ENCODE results near the gene RPS10.
"Not testable (repeated sequence)": the region's sequence is repeated elsewhere in the genome, so short reads cannot be mapped to it uniquely, and the experiment has no call there.

Gene RPS10

GRCh38 chr6:34383161-34383631 is 42.7 kb downstream of the RPS10 start:
- Mint-ChIP-seq H3K9me3 (no peaks in the 10 kb centered on the region), H3K27ac (peak overlapping the region; percentile 0), H3K27me3 (no peaks in the 10 kb centered on the region), H3K4me3 (no peak overlapping the region), H3K36me3 (ENCODE audit: low read depth) (peaks cover 7% of the 10 kb centered on the region), H3K4me1 (ENCODE audit: low read depth) (peaks cover 51% of the 10 kb centered on the region)
- intact Hi-C loops (cut with micrococcal nuclease) = no loop called here

GRCh38 chr6:34381081-34381480 is 44.8 kb downstream of the RPS10 start:
- Mint-ChIP-seq H3K27me3 (no peaks in the 10 kb centered on the region), H3K27ac (no peak overlapping the region), H3K36me3 (ENCODE audit: low read depth) (peaks cover 13% of the 10 kb centered on the region), H3K4me3 (no peak overlapping the region), H3K9me3 (no peaks in the 10 kb centered on the region), H3K4me1 (ENCODE audit: low read depth) (peaks cover 52% of the 10 kb centered on the region)
- intact Hi-C loops (cut with micrococcal nuclease) = no loop called here

GRCh38 chr6:34378470-34378869 is 47.4 kb downstream of the RPS10 start:
- H3K4me3 Mint-ChIP-seq = no peak overlapping the region
- intact Hi-C loops (cut with micrococcal nuclease) = no loop called here

GRCh38 chr6:34377984-34378383 is 47.9 kb downstream of the RPS10 start:
- no peak overlapping the region for H3K4me3 Mint-ChIP-seq
- no peaks in the 10 kb centered on the region for H3K9me3 Mint-ChIP-seq
- H3K27ac Mint-ChIP-seq = no peak overlapping the region
- H3K36me3 Mint-ChIP-seq (ENCODE audit: low read depth) = peaks cover 6% of the 10 kb centered on the region
- intact Hi-C loops (cut with micrococcal nuclease) = no loop called here
- H3K4me1 Mint-ChIP-seq (ENCODE audit: low read depth) = peaks cover 24% of the 10 kb centered on the region
- H3K27me3 Mint-ChIP-seq = no peaks in the 10 kb centered on the region

More at GRCh38 chr6:34378470-34378869, 47.4 kb downstream of the RPS10 start:
- H3K4me1 Mint-ChIP-seq (ENCODE audit: low read depth) = peaks cover 28% of the 10 kb centered on the region
- H3K27me3 Mint-ChIP-seq = no peaks in the 10 kb centered on the region
- no peaks in the 10 kb centered on the region for H3K9me3 Mint-ChIP-seq
- H3K27ac Mint-ChIP-seq = peak overlapping the region; percentile 24
- peaks cover 8% of the 10 kb centered on the region for H3K36me3 Mint-ChIP-seq (ENCODE audit: low read depth)

GRCh38 chr6:34377571-34377970 is 48.3 kb downstream of the RPS10 start:
- H3K36me3 Mint-ChIP-seq (ENCODE audit: low read depth); intact Hi-C loops (cut with micrococcal nuclease); H3K4me3 Mint-ChIP-seq; H3K9me3 Mint-ChIP-seq; H3K27ac Mint-ChIP-seq; H3K27me3 Mint-ChIP-seq: not testable (repeated sequence)
- H3K4me1 Mint-ChIP-seq (ENCODE audit: low read depth) = peaks cover 27% of the 10 kb centered on the region

- Mint-ChIP-seq H3K36me3 (ENCODE audit: low read depth) (peaks cover 6% of the 10 kb centered on the region), H3K4me1 (ENCODE audit: low read depth) (peaks cover 31% of the 10 kb centered on the region), H3K27ac (no peak overlapping the region), H3K4me3 (no peak overlapping the region), H3K27me3 (no peaks in the 10 kb centered on the region), H3K9me3 (no peaks in the 10 kb centered on the region)
- intact Hi-C loops (cut with micrococcal nuclease) = no loop called here
These were observed 50.0 kb downstream of the RPS10 start for GRCh38 chr6:34375833-34376232.

- Mint-ChIP-seq H3K4me3 (no peak overlapping the region), H3K27me3 (no peaks in the 10 kb centered on the region), H3K4me1 (ENCODE audit: low read depth) (peaks cover 35% of the 10 kb centered on the region), H3K27ac (no peak overlapping the region), H3K9me3 (no peaks in the 10 kb centered on the region), H3K36me3 (ENCODE audit: low read depth) (peaks cover 13% of the 10 kb centered on the region)
- intact Hi-C loops (cut with micrococcal nuclease) = loop anchor here (5.0 kb wide), 1 partner anchor 37 kb away; no protein-coding TSS in a partner anchor
These were observed 51.4 kb downstream of the RPS10 start for GRCh38 chr6:34374508-34374907.

GRCh38 chr6:34374069-34374468 is 51.8 kb downstream of the RPS10 start:
- H3K4me1 Mint-ChIP-seq (ENCODE audit: low read depth) = peaks cover 40% of the 10 kb centered on the region
- no peaks in the 10 kb centered on the region for H3K27me3 Mint-ChIP-seq
- H3K4me3 Mint-ChIP-seq = peak overlapping the region; percentile 15
- H3K36me3 Mint-ChIP-seq (ENCODE audit: low read depth) = peaks cover 17% of the 10 kb centered on the region
- H3K9me3 Mint-ChIP-seq = no peaks in the 10 kb centered on the region
- no peak overlapping the region for H3K27ac Mint-ChIP-seq
- intact Hi-C loops (cut with micrococcal nuclease) = loop anchor here (5.0 kb wide), 1 partner anchor 37 kb away; no protein-coding TSS in a partner anchor

GRCh38 chr6:34373511-34373910 is 52.4 kb downstream of the RPS10 start:
- Mint-ChIP-seq H3K36me3 (ENCODE audit: low read depth) (peaks cover 21% of the 10 kb centered on the region), H3K27me3 (no peaks in the 10 kb centered on the region), H3K4me3 (peak overlapping the region; percentile 15), H3K4me1 (ENCODE audit: low read depth) (peaks cover 38% of the 10 kb centered on the region), H3K27ac (no peak overlapping the region), H3K9me3 (no peaks in the 10 kb centered on the region)
- intact Hi-C loops (cut with micrococcal nuclease) = loop anchor here (5.0 kb wide), 1 partner anchor 36 kb away; no protein-coding TSS in a partner anchor

GRCh38 chr6:34371865-34372264 is 54.0 kb downstream of the RPS10 start:
- peaks cover 37% of the 10 kb centered on the region for H3K4me1 Mint-ChIP-seq (ENCODE audit: low read depth)
- not testable (repeated sequence) for H3K9me3 Mint-ChIP-seq, H3K27me3 Mint-ChIP-seq, H3K4me3 Mint-ChIP-seq, H3K27ac Mint-ChIP-seq
- peaks cover 21% of the 10 kb centered on the region for H3K36me3 Mint-ChIP-seq (ENCODE audit: low read depth)
- intact Hi-C loops (cut with micrococcal nuclease) = loop anchor here (2.0 to 5.0 kb wide), 2 partner anchors 19 to 35 kb away; no protein-coding TSS in a partner anchor

- Mint-ChIP-seq H3K4me3 (no peak overlapping the region), H3K27me3 (no peaks in the 10 kb centered on the region), H3K9me3 (no peaks in the 10 kb centered on the region), H3K4me1 (ENCODE audit: low read depth) (peaks cover 45% of the 10 kb centered on the region), H3K27ac (peak overlapping the region; percentile 80), H3K36me3 (ENCODE audit: low read depth) (peaks cover 21% of the 10 kb centered on the region)
- intact Hi-C loops (cut with micrococcal nuclease) = loop anchor here (2.0 to 5.0 kb wide), 2 partner anchors 20 to 33 kb away; no protein-coding TSS in a partner anchor
These were observed 55.5 kb downstream of the RPS10 start for GRCh38 chr6:34370361-34370760.

GRCh38 chr6:34369385-34369784 is 56.5 kb downstream of the RPS10 start:
- Mint-ChIP-seq H3K27me3 (no peaks in the 10 kb centered on the region), H3K4me1 (ENCODE audit: low read depth) (peaks cover 48% of the 10 kb centered on the region), H3K4me3 (no peak overlapping the region), H3K9me3 (no peaks in the 10 kb centered on the region), H3K27ac (peak overlapping the region; percentile 80), H3K36me3 (ENCODE audit: low read depth) (peaks cover 21% of the 10 kb centered on the region)
- intact Hi-C loops (cut with micrococcal nuclease) = loop anchor here (10.0 kb wide), 1 partner anchor 55 kb away; no protein-coding TSS in a partner anchor
